ENCODE data around the gene MAP4K1. TPM values are rescaled to one million over a fixed set of nuclear protein-coding genes. Genes with fewer than 3 reads are reported as not detected.

The MAP4K1 gene
- total RNA-seq, 1 donor from 2014 or later, result 1.7 TPM

Other genes with a start within 250 kb of the MAP4K1 start
- gene PSMD8, start 243.4 kb downstream of the MAP4K1 start, total RNA-seq, result 215 and 218 TPM in 2 replicates
- gene GGN, start 229.9 kb downstream of the MAP4K1 start, total RNA-seq, result 2.1 and 2.8 TPM in 2 replicates
- 17.3 and 19.0 TPM in 2 replicates for gene SPRED3, start 229.3 kb downstream of the MAP4K1 start, total RNA-seq
- gene FAM98C, start 214.9 kb downstream of the MAP4K1 start, total RNA-seq, result 11.9 and 15.0 TPM in 2 replicates
- not detected in 2 replicates for gene RASGRP4, start 191.7 kb downstream of the MAP4K1 start, total RNA-seq
- 0.05 and 0.32 TPM in 2 replicates for gene RYR1, start 184.3 kb downstream of the MAP4K1 start, total RNA-seq
- 222 and 229 TPM in 2 replicates for gene EIF3K, start 1.2 kb upstream of the MAP4K1 start, total RNA-seq
- gene ACTN4, start 29.7 kb upstream of the MAP4K1 start, total RNA-seq, result 805 and 879 TPM in 2 replicates
- gene CAPN12, start 126.5 kb upstream of the MAP4K1 start, total RNA-seq, result 4.6 and 6.0 TPM in 2 replicates
- not detected in 2 replicates for gene LGALS7, start 155.6 kb upstream of the MAP4K1 start, total RNA-seq
- not detected in 2 replicates for gene LGALS7B, start 171.2 kb upstream of the MAP4K1 start, total RNA-seq
- 0.32 TPM in 1 of 2 replicates, not detected in the other for gene LGALS4, start 195.0 kb upstream of the MAP4K1 start, total RNA-seq
- gene ECH1, start 213.8 kb upstream of the MAP4K1 start, total RNA-seq, result 51.4 and 53.3 TPM in 2 replicates
- 285 and 314 TPM in 2 replicates for gene HNRNPL, start 232.0 kb upstream of the MAP4K1 start, total RNA-seq

All from astrocyte (in vitro differentiated cells and primary cell).